Right lobe of liver (tissue), 6 donors: Measurements from ENCODE around the gene BRSK2. TPM values are rescaled to one million over a fixed set of nuclear protein-coding genes. Genes with fewer than 3 reads are reported as not detected.

ENCODE experiments used
- ATAC-seq, 4 donors: fragments of 200-7000 bp; cut with Tn5 transposase; one replicate each; pipeline ENCODE4 v1.9.1; 2020; ENCODE audit warnings: mild to moderate bottlenecking in 4 of 4, moderate library complexity in 4 of 4
- DNase-seq, 3 donors: peaks; one replicate each; pipeline ENCODE4 v3.0.0-alpha.2; 2020
- H3K27ac ChIP-seq, 3 donors: fragments of 200-600 bp; one replicate each; pipeline ENCODE4 v1.8.0; 2022
- H3K27me3 ChIP-seq, 2 donors: fragments of 200-600 bp; one replicate each; pipeline ENCODE4 v1.8.0; 2022
- H3K36me3 ChIP-seq, 4 donors: fragments of 200-600 bp; sonication (generic) in 1 of 4; one replicate each; pipeline versions ENCODE4 v1.5.1 to v1.8.0; 2017 to 2022; ENCODE audit warnings: control low read depth in 1 of 4
- H3K4me1 ChIP-seq, 4 donors: fragments of 200-600 bp; sonication (generic) in 1 of 4; one replicate each; pipeline versions ENCODE4 v1.5.1 to v1.8.0; 2017 to 2022; ENCODE audit warnings: control low read depth in 1 of 4
- H3K4me3 ChIP-seq, 3 donors: fragments of 200-600 bp; one replicate each; pipeline ENCODE4 v1.8.0; 2022
- H3K9me3 ChIP-seq, 4 donors: fragments of 200-600 bp; sonication (generic) in 1 of 4; one replicate each; pipeline versions ENCODE4 v1.5.1 to v1.8.0; 2017 to 2022; ENCODE audit warnings: control low read depth in 1 of 4
- POLR2A ChIP-seq: fragments of 450-650 bp; IDR thresholded peaks from one replicate; pipeline ENCODE4 v1.6.1; 2017; ENCODE audit warnings: antibody characterized with exemption, mild to moderate bottlenecking
- WGBS: methylation state at CpG from one replicate; pipeline ENCODE4 v1.1.6; 2018; ENCODE audit warnings: low coverage, low lambda C conversion rate; ENCODE audit not compliant: insufficient coverage; ENCODE audit errors: missing lambda C conversion rate; 5-methylcytosine and 5-hydroxymethylcytosine counted together
- intact Hi-C, 2 donors: fragments of 100-400 bp; cut with DNase I; formaldehyde crosslinking; loops; one replicate each; pipeline versions ENCODE4 v1.11.2 to v1.14.1; 2022
- total RNA-seq, 6 experiments: library from RNA; depleted of rRNA in 2 of 6; stranded (reverse); fragments of >200 nt in 2 of 6; fragmentation: NEBNext Ultra II Directional in 3 of 6; extraction: Animal tissue kit (Norgen Biotek cat#: 25700) in 3 of 6; gene quantifications; one replicate each; pipeline versions ENCODE4 v1.1.0 to v1.2.4, GENCODE V29; 2016 to 2023
- TF ChIP-seq, protein P1 (sequence below), 4 donors: fragments of 200-600 bp in 3 of 4; fragments of 450-650 bp in 1 of 4; IDR thresholded peaks; one replicate each; pipeline versions ENCODE4 v1.5.1 to v1.8.0; 2016 to 2022; ENCODE audit warnings: antibody characterized with exemption in 4 of 4, mild to moderate bottlenecking in 2 of 4
- donor health status: DM: no; HTN: yes; CAD: no.
- donor health status: DM: no; HTN: no; CAD: no.
- donor health status: DM: no; HTN: no; CAD: no.
- donor health status: DM: no; HTN: yes; CAD: no.
- donor health status: DM: no; HTN: yes; CAD: no.

BRSK2 gene
- total RNA-seq, 6 experiments from 2014 or later = 0.12 to 0.49 TPM; not detected in 4

DNA sequence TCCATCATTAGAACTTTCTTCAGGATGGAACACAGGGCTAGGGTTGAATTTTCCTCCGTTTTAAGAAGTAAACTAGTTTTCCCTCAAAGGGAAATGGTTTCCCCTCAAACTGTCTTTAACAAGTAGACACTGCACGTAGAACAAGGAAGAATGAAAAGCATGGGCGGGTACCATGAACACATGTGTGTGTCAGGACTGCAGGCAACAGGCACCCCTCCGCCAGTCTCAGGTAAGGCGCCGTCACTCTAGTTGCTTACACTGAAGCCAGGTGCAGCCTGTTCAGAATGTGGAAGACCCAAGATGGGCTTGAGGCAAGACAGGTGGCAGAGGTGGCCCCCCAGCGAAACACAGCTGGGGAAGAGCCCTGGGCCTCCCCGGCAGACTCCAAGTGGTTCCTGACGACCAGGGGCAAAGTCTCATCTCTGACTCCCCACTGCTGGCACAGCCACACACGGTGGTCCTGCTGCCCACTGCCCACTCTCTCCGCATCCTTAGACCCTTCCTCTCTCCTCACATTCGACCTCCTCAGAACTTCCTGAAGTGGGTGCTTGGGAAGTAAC, 122.3 kb downstream of the BRSK2 start:
- Histone ChIP-seq H3K4me3 (no peak overlapping the region), H3K36me3 (no peaks in the 10 kb centered on the region), H3K9me3 (no peaks in the 10 kb centered on the region), H3K27ac (no peak overlapping the region), H3K27me3 (no peaks in the 10 kb centered on the region), H3K4me1 (peaks cover 0 to 7% (median 0%) of the 10 kb centered on the region in 4 donors)
- no peak for TF ChIP-seq POLR2A
- TF ChIP-seq, protein P1, sequence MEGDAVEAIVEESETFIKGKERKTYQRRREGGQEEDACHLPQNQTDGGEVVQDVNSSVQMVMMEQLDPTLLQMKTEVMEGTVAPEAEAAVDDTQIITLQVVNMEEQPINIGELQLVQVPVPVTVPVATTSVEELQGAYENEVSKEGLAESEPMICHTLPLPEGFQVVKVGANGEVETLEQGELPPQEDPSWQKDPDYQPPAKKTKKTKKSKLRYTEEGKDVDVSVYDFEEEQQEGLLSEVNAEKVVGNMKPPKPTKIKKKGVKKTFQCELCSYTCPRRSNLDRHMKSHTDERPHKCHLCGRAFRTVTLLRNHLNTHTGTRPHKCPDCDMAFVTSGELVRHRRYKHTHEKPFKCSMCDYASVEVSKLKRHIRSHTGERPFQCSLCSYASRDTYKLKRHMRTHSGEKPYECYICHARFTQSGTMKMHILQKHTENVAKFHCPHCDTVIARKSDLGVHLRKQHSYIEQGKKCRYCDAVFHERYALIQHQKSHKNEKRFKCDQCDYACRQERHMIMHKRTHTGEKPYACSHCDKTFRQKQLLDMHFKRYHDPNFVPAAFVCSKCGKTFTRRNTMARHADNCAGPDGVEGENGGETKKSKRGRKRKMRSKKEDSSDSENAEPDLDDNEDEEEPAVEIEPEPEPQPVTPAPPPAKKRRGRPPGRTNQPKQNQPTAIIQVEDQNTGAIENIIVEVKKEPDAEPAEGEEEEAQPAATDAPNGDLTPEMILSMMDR (IDR thresholded peaks at IDR 0.05) = no peak
- ATAC-seq = no peak
- intact Hi-C loops = no loop called here
- peak in 2 of 3 donors; percentile 11 to 22 for DNase-seq
- 72% methylated on average over 5 of the region's 12 CpGs for WGBS

Other genes starting within 250 kb of the BRSK2 start
- gene MUC5AC, start 232.0 kb upstream of the BRSK2 start, total RNA-seq = not detected
- gene MUC5B, start 166.9 kb upstream of the BRSK2 start, total RNA-seq = 1 to 10 TPM in 2 of 6 experiments, under 1 TPM in 4; 0.06 to 3.7 (median 0.78) TPM
- gene TOLLIP, start 80.3 kb upstream of the BRSK2 start, total RNA-seq = 100 to 1,000 TPM in 1 of 6 experiments, 10 to 100 TPM in 5; 68.3 to 103 (median 88.0) TPM
- gene MOB2, start 96.8 kb downstream of the BRSK2 start, total RNA-seq = 10 to 100 TPM in 5 of 6 experiments, 1 to 10 TPM in 1; 8.5 to 17.0 (median 14.1) TPM
- gene DUSP8, start 182.3 kb downstream of the BRSK2 start, total RNA-seq = 10 to 100 TPM in 2 of 6 experiments, 1 to 10 TPM in 2, under 1 TPM in 2; 0.22 to 13.7 (median 4.4) TPM
- not detected for gene KRTAP5-1, start 195.3 kb downstream of the BRSK2 start, total RNA-seq
- gene KRTAP5-2, start 208.4 kb downstream of the BRSK2 start, total RNA-seq = not detected
- not detected for gene KRTAP5-3, start 218.5 kb downstream of the BRSK2 start, total RNA-seq
- not detected for gene KRTAP5-4, start 232.2 kb downstream of the BRSK2 start, total RNA-seq
- gene KRTAP5-5, start 239.8 kb downstream of the BRSK2 start, total RNA-seq = not detected